CD14-positive monocyte (primary cell): ENCODE results near the gene C3orf80. TPM values are rescaled to one million over a fixed set of nuclear protein-coding genes. Genes with fewer than 3 reads are reported as not detected.

Source experiments
- DNase-seq, 3 donors: peaks; one replicate each; pipeline ENCODE4 v3.0.0-alpha.2; 2011 to 2022
- H2AFZ ChIP-seq: 2 replicates; pipeline ENCODE4 v1.6.0; 2012; ENCODE audit warnings: mild to moderate bottlenecking, low read depth, low read length, inconsistent platforms; ENCODE audit not compliant: insufficient read depth, poor library complexity, severe bottlenecking
- H3K27ac ChIP-seq, 2 donors: 1 replicate in 1 of 2; 2 replicates in 1 of 2; pipeline ENCODE4 v1.5.1; 2012 to 2013; ENCODE audit warnings: low read length in 2 of 2, control low read depth in 1 of 2, inconsistent platforms in 1 of 2, low read depth in 1 of 2, mild to moderate bottlenecking in 1 of 2
- H3K27me3 ChIP-seq, 2 donors: one replicate each; pipeline versions ENCODE4 v1.6.0 to v1.6.1; 2011 to 2013; ENCODE audit warnings: low read length in 2 of 2; ENCODE audit not compliant: control insufficient read depth in 2 of 2, insufficient read depth in 2 of 2
- H3K36me3 ChIP-seq, 2 donors: replicated peaks in 1 of 2; 1 replicate in 1 of 2; 2 replicates in 1 of 2; pipeline versions ENCODE4 v1.5.1 to v1.6.1; 2012 to 2013; ENCODE audit warnings: low read length in 2 of 2, control low read depth in 1 of 2, inconsistent platforms in 1 of 2, mild to moderate bottlenecking in 1 of 2; ENCODE audit not compliant: insufficient read depth in 2 of 2, control insufficient read depth in 1 of 2
- H3K4me1 ChIP-seq, 2 donors: 1 replicate in 1 of 2; 2 replicates in 1 of 2; pipeline versions ENCODE4 v1.5.1 to v1.6.1; 2012 to 2013; ENCODE audit warnings: low read length in 2 of 2, control low read depth in 1 of 2, inconsistent platforms in 1 of 2, mild to moderate bottlenecking in 1 of 2, moderate library complexity in 1 of 2; ENCODE audit not compliant: insufficient read depth in 2 of 2, control insufficient read depth in 1 of 2
- H3K4me2 ChIP-seq: replicated peaks from 2 replicates; pipeline ENCODE3; 2012; ENCODE audit warnings: low read length, moderate library complexity, mild to moderate bottlenecking; ENCODE audit not compliant: poor library complexity, severe bottlenecking; ENCODE audit errors: extremely low read depth
- H3K4me3 ChIP-seq, 3 experiments: fragments of 200-600 bp in 1 of 3; sonication (generic) in 1 of 3; replicated peaks in 1 of 3; 1 replicate in 2 of 3; 2 replicates in 1 of 3; pipeline ENCODE4 v1.5.1; 2011 to 2013; ENCODE audit warnings: low read length in 3 of 3, mild to moderate bottlenecking in 3 of 3, control low read depth in 2 of 3, low read depth in 2 of 3, inconsistent platforms in 1 of 3, moderate library complexity in 1 of 3
- H3K79me2 ChIP-seq: 2 replicates; pipeline ENCODE4 v1.6.0; 2012; ENCODE audit warnings: mild to moderate bottlenecking, control low read depth, inconsistent platforms, low read length, moderate library complexity; ENCODE audit not compliant: insufficient read depth
- H3K9ac ChIP-seq: 2 replicates; pipeline ENCODE4 v1.6.0; 2017; ENCODE audit warnings: low read length, mild to moderate bottlenecking; ENCODE audit not compliant: insufficient read depth, poor library complexity, severe bottlenecking
- H3K9me3 ChIP-seq, 2 donors: replicated peaks in 1 of 2; 1 replicate in 1 of 2; 2 replicates in 1 of 2; pipeline versions ENCODE4 v1.5.1 to v1.6.1; 2012 to 2013; ENCODE audit warnings: low read length in 2 of 2, control low read depth in 1 of 2; ENCODE audit not compliant: control insufficient read depth in 1 of 2, insufficient read depth in 1 of 2
- H4K20me1 ChIP-seq: 2 replicates; pipeline ENCODE4 v1.6.0; 2012; ENCODE audit warnings: mild to moderate bottlenecking, low read length, control low read depth, moderate library complexity; ENCODE audit not compliant: insufficient read depth
- H3K27ac Mint-ChIP-seq, 7 donors: one replicate each; pipeline ENCODE4 v1.8.0; 2020; ENCODE audit warnings: mild to moderate bottlenecking in 7 of 7, mixed read lengths in 7 of 7, moderate library complexity in 6 of 7, inconsistent platforms in 2 of 7
- H3K27me3 Mint-ChIP-seq, 3 donors: one replicate each; pipeline ENCODE4 v1.8.0; 2021 to 2022; ENCODE audit warnings: low read depth in 3 of 3, mild to moderate bottlenecking in 3 of 3, mixed read lengths in 3 of 3, moderate library complexity in 3 of 3, inconsistent platforms in 1 of 3
- H3K36me3 Mint-ChIP-seq, 2 donors: one replicate each; pipeline ENCODE4 v1.8.0; 2020; ENCODE audit warnings: mixed read lengths in 2 of 2, inconsistent platforms in 1 of 2, mild to moderate bottlenecking in 1 of 2
- H3K4me1 Mint-ChIP-seq: one replicate; pipeline ENCODE4 v1.8.0; 2020; ENCODE audit warnings: mild to moderate bottlenecking, mixed read lengths
- H3K4me3 Mint-ChIP-seq, 2 donors: one replicate each; pipeline ENCODE4 v1.8.0; 2020; ENCODE audit warnings: mild to moderate bottlenecking in 2 of 2, mixed read lengths in 2 of 2, moderate library complexity in 1 of 2
- H3K9me3 Mint-ChIP-seq, 7 donors: one replicate each; pipeline ENCODE4 v1.8.0; 2020 to 2022; ENCODE audit warnings: mixed read lengths in 7 of 7, mild to moderate bottlenecking in 6 of 7, moderate library complexity in 6 of 7, inconsistent platforms in 2 of 7
- CTCF ChIP-seq: fragments of 200-600 bp; IDR thresholded peaks from one replicate; pipeline ENCODE4 v1.8.0; 2022; ENCODE audit warnings: antibody characterized with exemption, mild to moderate bottlenecking
- WGBS: methylation state at CpG from one replicate; pipeline ENCODE4 v1.1.5; 2013; ENCODE audit warnings: missing lambda C conversion rate; ENCODE audit not compliant: insufficient coverage; 5-methylcytosine and 5-hydroxymethylcytosine counted together
- intact Hi-C, 2 donors: fragments of 100-400 bp; cut with micrococcal nuclease; formaldehyde crosslinking; loops; one replicate each; pipeline versions ENCODE4 v1.15.0 to v1.15.1; 2023
- polyA plus RNA-seq, 3 donors: library from polyadenylated mRNA; depleted of rRNA in 1 of 3; unstranded in 2 of 3; stranded (reverse) in 1 of 3; fragments of 300-500 nt in 2 of 3; fragments of >200 nt in 1 of 3; fragmentation: Illumina TruSeq in 2 of 3; gene quantifications; 1 replicate in 2 of 3; 2 replicates in 1 of 3; pipeline ENCODE4 v1.2.3, GENCODE V29; 2012 to 2021

C3orf80 gene
- polyA plus RNA-seq, 3 donors: 0.03 TPM; not detected in 2

- no peak overlapping the region for H3K27ac ChIP-seq
- TF ChIP-seq CTCF: no peak
- no peak overlapping the region for H2AFZ ChIP-seq
- peaks cover 4% of the 10 kb centered on the region for H3K4me1 Mint-ChIP-seq
- no peak for DNase-seq
- no peaks in the 10 kb centered on the region for H3K36me3 ChIP-seq
- no peak overlapping the region for H3K4me2 ChIP-seq
- no peaks in the 10 kb centered on the region for H3K27me3 ChIP-seq
- H3K79me2 ChIP-seq: no peaks in the 10 kb centered on the region
- no peak overlapping the region for H3K27ac Mint-ChIP-seq
- H3K9ac ChIP-seq: no peak overlapping the region
- no peak overlapping the region for H3K4me3 ChIP-seq
- no peaks in the 10 kb centered on the region for H3K9me3 ChIP-seq
- peaks cover 0 to 2% (median 0%) of the 10 kb centered on the region in 3 donors for H3K27me3 Mint-ChIP-seq
- H4K20me1 ChIP-seq: no peaks in the 10 kb centered on the region
- peaks cover 0 to 1% of the 10 kb centered on the region in 2 donors for H3K36me3 Mint-ChIP-seq
- no peak overlapping the region for H3K4me3 Mint-ChIP-seq
- peaks cover 0 to 2% (median 0%) of the 10 kb centered on the region in 7 donors for H3K9me3 Mint-ChIP-seq
- no CpG with 5 or more reads among the region's 2 CpGs for WGBS
- intact Hi-C loops: no loop called here
- H3K4me1 ChIP-seq: no peaks in the 10 kb centered on the region
These were observed 39.9 kb downstream of the C3orf80 start for GRCh38 chr3:160265088-160265487.

Other genes starting within 250 kb of the C3orf80 start
- under 1 TPM in 2 of 3 donors, not detected in 1; 0.24 to 0.67 TPM for gene IL12A, start 236.6 kb upstream of the C3orf80 start, polyA plus RNA-seq
- 1 to 10 TPM; 1.3 to 7.7 (median 1.4) TPM for gene IFT80, start 173.8 kb downstream of the C3orf80 start, polyA plus RNA-seq
- gene SMC4, start 174.2 kb downstream of the C3orf80 start, polyA plus RNA-seq: 10 to 100 TPM in 2 of 3 donors, 1 to 10 TPM in 1; 6.8 to 17.2 (median 14.1) TPM
- gene TRIM59, start 224.4 kb downstream of the C3orf80 start, polyA plus RNA-seq: 1 to 10 TPM; 2.5 to 4.2 (median 4.2) TPM